Activated T-helper 1 cell treated with anti-CD3 and anti-CD28 coated beads, Interleukin-12 subunit alpha, Interleukin-12 subunit beta, Interleukin-2, Interleukin-4 antibody, amounts not matched to agents 30 ng/mL and 10 ng/mL and 1 ng/mL, durations not matched to agents 14 hours and 24 hours and 36 hours (primary cell): ENCODE results near the gene CYP26B1. TPM values are rescaled to one million over a fixed set of nuclear protein-coding genes. Genes with fewer than 3 reads are reported as not detected.

Experiments used
- DNase-seq: peaks from one replicate; pipeline ENCODE4 v3.0.0; 2021; ENCODE audit warnings: low spot score
- H3K27ac Mint-ChIP-seq: one replicate; pipeline ENCODE4 v1.8.0; 2021; ENCODE audit warnings: mild to moderate bottlenecking, mixed read lengths
- H3K27me3 Mint-ChIP-seq: one replicate; pipeline ENCODE4 v1.8.0; 2022; ENCODE audit warnings: mild to moderate bottlenecking, moderate library complexity, mixed read lengths; ENCODE audit not compliant: insufficient read depth
- H3K36me3 Mint-ChIP-seq: one replicate; pipeline ENCODE4 v1.8.0; 2021; ENCODE audit warnings: low read depth, mixed read lengths
- H3K4me1 Mint-ChIP-seq: one replicate; pipeline ENCODE4 v1.8.0; 2021; ENCODE audit warnings: low read depth, mixed read lengths
- H3K4me3 Mint-ChIP-seq: one replicate; pipeline ENCODE4 v1.8.0; 2021; ENCODE audit warnings: mild to moderate bottlenecking, moderate library complexity, mixed read lengths
- H3K9me3 Mint-ChIP-seq: one replicate; pipeline ENCODE4 v1.8.0; 2021; ENCODE audit warnings: mixed read lengths
- intact Hi-C: fragments of 100-400 bp; cut with micrococcal nuclease; formaldehyde crosslinking; loops from one replicate; pipeline ENCODE4 v1.15.1; 2024
- total RNA-seq: library from RNA; stranded (reverse); gene quantifications from 2 replicates; pipeline ENCODE4 v1.2.3, GENCODE V29; 2022

Gene CYP26B1
- total RNA-seq, 1 donor from 2014 or later = not detected

- H3K9me3 Mint-ChIP-seq = peaks cover 5% of the 10 kb centered on the region
- H3K4me3 Mint-ChIP-seq = peak overlapping the region; percentile 19
- DNase-seq = no peak
- intact Hi-C loops = loop anchor here (2.0 kb wide), 1 partner anchor 773 kb away; the partner anchor contains the start of gene EMX1
- H3K27me3 Mint-ChIP-seq = peaks cover 41% of the 10 kb centered on the region
- H3K4me1 Mint-ChIP-seq = peaks cover 9% of the 10 kb centered on the region
- no peak overlapping the region for H3K27ac Mint-ChIP-seq
- H3K36me3 Mint-ChIP-seq = peaks cover 6% of the 10 kb centered on the region
These were observed 4.0 kb downstream of the CYP26B1 start for GRCh38 chr2:72143441-72144273.

DNA sequence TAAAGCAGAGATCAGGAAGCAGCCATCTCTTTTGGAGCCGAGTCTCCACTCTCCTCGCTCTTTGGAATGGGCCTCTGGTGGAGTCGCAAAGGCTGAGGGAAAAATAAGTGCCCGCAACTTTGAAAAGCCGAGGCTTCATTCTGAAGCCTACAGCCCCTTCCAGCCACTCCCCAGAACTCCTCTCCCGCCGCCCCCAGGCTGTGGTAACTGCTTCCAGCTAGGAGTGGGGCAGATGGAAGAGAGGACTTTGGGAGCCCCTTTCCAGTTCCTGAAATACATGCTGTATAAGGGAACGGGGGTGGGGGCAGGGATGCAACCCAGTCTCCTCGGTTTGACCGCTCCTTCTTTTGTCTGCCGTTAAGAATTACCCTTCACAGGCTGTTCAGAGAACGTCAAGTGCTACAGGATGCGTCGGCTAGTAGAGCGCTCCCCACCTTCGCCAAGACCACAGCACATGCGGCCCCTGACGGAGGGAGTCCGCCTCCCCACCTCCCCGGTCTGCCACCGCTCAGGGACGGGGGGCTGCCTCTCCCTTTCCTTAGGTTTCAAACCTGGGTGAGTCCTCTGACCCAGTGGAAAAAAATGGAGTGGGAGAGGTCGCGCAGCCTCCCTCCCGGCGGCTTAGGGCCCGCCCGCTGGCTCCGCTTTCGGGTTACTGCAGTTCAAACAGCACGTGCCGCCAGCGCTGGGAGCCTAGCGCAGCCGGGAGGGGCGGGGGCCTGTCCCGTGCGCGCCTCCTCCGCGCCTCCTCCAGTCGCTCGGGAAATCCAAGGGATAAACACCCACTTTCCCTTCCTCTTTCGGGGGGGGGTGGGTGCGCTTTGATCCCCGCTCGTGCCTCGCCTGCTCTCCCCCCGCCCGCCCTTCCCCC, 4.9 kb downstream of the CYP26B1 start:
- peaks cover 6% of the 10 kb centered on the region for H3K36me3 Mint-ChIP-seq
- peaks cover 7% of the 10 kb centered on the region for H3K4me1 Mint-ChIP-seq
- H3K9me3 Mint-ChIP-seq = peaks cover 5% of the 10 kb centered on the region
- H3K27ac Mint-ChIP-seq = no peak overlapping the region
- intact Hi-C loops = no loop called here
- no peak overlapping the region for H3K4me3 Mint-ChIP-seq
- no peak for DNase-seq
- H3K27me3 Mint-ChIP-seq = peaks cover 36% of the 10 kb centered on the region

GRCh38 chr2:72141881-72142451, 5.7 kb downstream of the CYP26B1 start:
- Mint-ChIP-seq H3K36me3 (peaks cover 5% of the 10 kb centered on the region), H3K27me3 (peaks cover 33% of the 10 kb centered on the region), H3K4me1 (peaks cover 6% of the 10 kb centered on the region), H3K9me3 (peaks cover 5% of the 10 kb centered on the region), H3K27ac (no peak overlapping the region), H3K4me3 (no peak overlapping the region)
- intact Hi-C loops = no loop called here
- no peak for DNase-seq

DNA sequence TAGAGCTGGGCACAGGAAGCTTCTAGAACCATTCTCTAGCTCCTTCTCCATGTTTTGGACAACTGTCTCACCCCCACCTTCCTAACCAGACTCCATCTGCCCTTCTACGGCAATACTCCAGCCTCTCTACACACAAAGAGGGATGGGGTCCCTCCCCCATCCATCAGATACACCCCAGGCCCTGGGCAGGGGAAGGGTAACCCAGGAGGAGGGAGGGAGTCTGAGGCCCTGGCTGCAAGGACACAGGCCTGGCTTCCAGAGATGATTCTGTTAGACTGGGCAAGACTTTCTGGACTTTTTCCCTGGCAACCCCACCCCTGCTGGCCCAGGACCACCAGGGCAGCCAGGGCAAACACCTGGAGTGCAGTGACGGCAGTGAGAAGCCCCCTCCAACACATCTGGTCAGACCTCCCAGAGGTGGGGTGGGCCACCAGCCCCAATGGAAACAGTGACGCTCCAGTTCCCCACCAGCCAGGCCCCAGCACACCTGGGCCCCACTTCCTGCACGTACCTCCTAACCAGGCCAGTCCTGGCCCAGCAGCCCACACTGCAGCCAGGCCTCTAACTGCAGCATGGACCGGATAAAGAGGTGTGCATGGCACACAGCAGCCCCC, 6.5 kb downstream of the CYP26B1 start:
- Mint-ChIP-seq H3K4me3 (no peak overlapping the region), H3K36me3 (no peaks in the 10 kb centered on the region), H3K4me1 (no peaks in the 10 kb centered on the region), H3K9me3 (no peaks in the 10 kb centered on the region), H3K27me3 (peaks cover 25% of the 10 kb centered on the region), H3K27ac (no peak overlapping the region)
- intact Hi-C loops = no loop called here
- no peak for DNase-seq

- H3K4me1 Mint-ChIP-seq = no peaks in the 10 kb centered on the region
- peaks cover 20% of the 10 kb centered on the region for H3K27me3 Mint-ChIP-seq
- no peak for DNase-seq
- no peaks in the 10 kb centered on the region for H3K9me3 Mint-ChIP-seq
- no peaks in the 10 kb centered on the region for H3K36me3 Mint-ChIP-seq
- no peak overlapping the region for H3K4me3 Mint-ChIP-seq
- no peak overlapping the region for H3K27ac Mint-ChIP-seq
- intact Hi-C loops = no loop called here
These were observed 7.1 kb downstream of the CYP26B1 start for GRCh38 chr2:72140621-72140960.

DNA sequence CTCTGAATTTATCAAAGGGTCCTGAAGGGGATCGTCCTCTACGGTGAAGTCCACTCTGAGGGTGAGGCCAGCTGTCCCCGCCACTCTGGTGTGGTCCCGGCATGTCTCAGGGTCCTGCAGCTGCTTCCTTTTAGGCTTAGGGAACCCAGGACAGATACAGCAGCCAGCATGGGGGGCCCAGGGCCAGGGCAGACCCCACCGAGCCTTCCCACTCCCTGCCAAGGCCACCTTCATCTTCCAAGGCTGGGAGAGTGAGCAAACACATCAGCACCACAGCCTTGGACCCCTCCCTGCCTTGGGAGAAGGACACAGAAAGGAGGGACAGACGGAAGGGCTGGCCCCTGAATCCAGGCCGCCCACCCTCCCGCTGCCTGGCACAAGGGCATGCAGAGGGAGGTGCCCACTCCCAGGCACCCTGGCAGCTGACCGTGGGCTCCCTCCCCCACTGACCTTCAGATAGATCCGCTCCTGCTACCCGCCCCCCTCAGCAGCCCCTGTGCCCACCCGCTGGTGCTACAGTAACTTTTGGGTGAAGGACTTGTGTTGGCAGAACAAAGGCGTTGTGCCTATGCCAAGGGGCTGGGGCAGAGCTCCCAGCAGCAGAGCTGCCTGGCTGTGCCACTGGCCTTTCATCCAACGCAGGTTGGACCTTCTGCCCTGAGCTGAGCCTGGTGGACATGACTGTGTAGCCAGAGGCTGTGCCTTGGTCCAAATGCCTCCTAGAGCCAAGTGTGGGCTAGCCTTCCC, 7.6 kb downstream of the CYP26B1 start:
- Mint-ChIP-seq H3K4me1 (no peaks in the 10 kb centered on the region), H3K4me3 (no peak overlapping the region), H3K36me3 (no peaks in the 10 kb centered on the region), H3K27me3 (peaks cover 16% of the 10 kb centered on the region), H3K27ac (no peak overlapping the region), H3K9me3 (no peaks in the 10 kb centered on the region)
- intact Hi-C loops = no loop called here
- DNase-seq = no peak

GRCh38 chr2:72139471-72139873, 8.2 kb downstream of the CYP26B1 start:
- Mint-ChIP-seq H3K27ac (no peak overlapping the region), H3K27me3 (peaks cover 16% of the 10 kb centered on the region), H3K4me3 (no peak overlapping the region), H3K4me1 (no peaks in the 10 kb centered on the region), H3K9me3 (no peaks in the 10 kb centered on the region), H3K36me3 (no peaks in the 10 kb centered on the region)
- no peak for DNase-seq
- intact Hi-C loops = no loop called here

GRCh38 chr2:72138921-72139381, 8.7 kb downstream of the CYP26B1 start:
- H3K9me3 Mint-ChIP-seq = no peaks in the 10 kb centered on the region
- no peaks in the 10 kb centered on the region for H3K36me3 Mint-ChIP-seq
- no peaks in the 10 kb centered on the region for H3K4me1 Mint-ChIP-seq
- H3K27me3 Mint-ChIP-seq = peaks cover 14% of the 10 kb centered on the region
- H3K4me3 Mint-ChIP-seq = no peak overlapping the region
- intact Hi-C loops = no loop called here
- DNase-seq = no peak
- H3K27ac Mint-ChIP-seq = no peak overlapping the region

GRCh38 chr2:72138011-72138881, 9.4 kb downstream of the CYP26B1 start:
- no peak for DNase-seq
- Mint-ChIP-seq H3K4me3 (no peak overlapping the region), H3K9me3 (no peaks in the 10 kb centered on the region), H3K27me3 (peaks cover 10% of the 10 kb centered on the region), H3K4me1 (no peaks in the 10 kb centered on the region), H3K36me3 (no peaks in the 10 kb centered on the region), H3K27ac (no peak overlapping the region)
- intact Hi-C loops = no loop called here

GRCh38 chr2:72137498-72138010, 10.1 kb downstream of the CYP26B1 start:
- intact Hi-C loops = loop anchor here (2.0 kb wide), 1 partner anchor 589 kb away; no protein-coding TSS in a partner anchor
- Mint-ChIP-seq H3K27me3 (peaks cover 8% of the 10 kb centered on the region), H3K4me3 (no peak overlapping the region), H3K36me3 (no peaks in the 10 kb centered on the region), H3K27ac (no peak overlapping the region), H3K4me1 (no peaks in the 10 kb centered on the region), H3K9me3 (no peaks in the 10 kb centered on the region)
- peak; percentile 31 for DNase-seq

DNA sequence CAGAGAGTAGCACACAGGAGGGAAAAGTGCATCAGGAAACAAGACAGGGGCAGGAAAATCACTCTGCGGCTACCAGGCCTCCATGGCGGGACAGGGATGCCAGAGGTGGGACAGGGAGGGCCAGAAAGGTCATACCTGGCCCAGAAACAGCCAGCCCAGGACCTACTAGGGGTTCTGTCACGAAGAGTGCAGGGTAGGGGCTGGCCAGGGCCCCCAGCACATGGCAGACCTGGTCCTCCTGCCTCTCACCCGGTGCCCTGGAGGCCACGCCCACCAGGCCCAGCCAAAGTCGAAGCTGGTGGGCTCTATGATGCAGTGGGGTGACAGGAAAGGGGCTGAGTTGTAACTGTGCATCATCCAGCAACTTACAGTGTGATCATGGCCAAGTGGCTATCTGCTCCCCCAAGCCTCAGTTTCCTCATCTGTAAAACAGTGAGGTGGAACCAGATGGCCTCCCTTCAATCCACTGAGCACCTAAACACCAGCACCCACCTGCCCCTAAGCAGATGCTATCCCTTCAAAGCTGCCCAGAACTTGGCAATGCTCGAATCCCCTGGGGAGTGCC, 10.6 kb downstream of the CYP26B1 start:
- Mint-ChIP-seq H3K4me3 (no peak overlapping the region), H3K27ac (no peak overlapping the region), H3K4me1 (no peaks in the 10 kb centered on the region), H3K36me3 (no peaks in the 10 kb centered on the region), H3K9me3 (no peaks in the 10 kb centered on the region), H3K27me3 (peaks cover 3% of the 10 kb centered on the region)
- no peak for DNase-seq
- intact Hi-C loops = loop anchor here (2.0 kb wide), 1 partner anchor 588 kb away; no protein-coding TSS in a partner anchor
